Choroid plexus epithelial cell (primary cell): ENCODE data around the gene CTBP2.

Source experiments
- DNase-seq: peaks from one replicate; pipeline ENCODE4 v3.0.0-alpha.2; 2010; ENCODE audit warnings: low read depth
- H3K4me3 ChIP-seq: 2 replicates; pipeline ENCODE4 v1.5.1; 2011; ENCODE audit warnings: low read depth, mild to moderate bottlenecking, control low read depth, low read length, moderate library complexity
- TF ChIP-seq, protein P1 (sequence below): conservative IDR thresholded peaks from 2 replicates; pipeline ENCODE4 v1.5.1; 2011; ENCODE audit warnings: low read depth, mild to moderate bottlenecking, control low read depth, inconsistent platforms, low read length, moderate library complexity

The CTBP2 gene

DNA sequence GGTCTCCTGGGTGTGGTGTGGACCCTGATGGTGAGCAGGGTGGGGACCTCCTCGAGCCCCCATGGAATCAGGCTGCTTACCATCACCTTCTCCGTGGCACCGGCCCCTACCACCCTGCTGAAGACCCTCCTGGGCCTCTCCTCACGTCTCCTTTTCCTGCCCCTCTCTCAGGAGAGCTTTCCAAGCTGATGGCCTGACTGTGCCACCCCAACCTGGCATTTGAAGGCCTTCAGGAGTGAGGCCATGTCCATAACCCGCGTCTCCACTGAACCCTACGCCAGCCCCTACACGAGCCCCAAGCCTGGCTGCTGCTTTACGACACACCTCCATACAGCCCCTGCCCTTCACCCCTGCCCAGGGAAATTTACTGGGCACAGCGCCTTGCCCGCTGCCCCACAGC is 163.1 kb downstream of the CTBP2 start:
- DNase-seq = no peak
- no peak overlapping the region for H3K4me3 ChIP-seq
- TF ChIP-seq, protein P1, sequence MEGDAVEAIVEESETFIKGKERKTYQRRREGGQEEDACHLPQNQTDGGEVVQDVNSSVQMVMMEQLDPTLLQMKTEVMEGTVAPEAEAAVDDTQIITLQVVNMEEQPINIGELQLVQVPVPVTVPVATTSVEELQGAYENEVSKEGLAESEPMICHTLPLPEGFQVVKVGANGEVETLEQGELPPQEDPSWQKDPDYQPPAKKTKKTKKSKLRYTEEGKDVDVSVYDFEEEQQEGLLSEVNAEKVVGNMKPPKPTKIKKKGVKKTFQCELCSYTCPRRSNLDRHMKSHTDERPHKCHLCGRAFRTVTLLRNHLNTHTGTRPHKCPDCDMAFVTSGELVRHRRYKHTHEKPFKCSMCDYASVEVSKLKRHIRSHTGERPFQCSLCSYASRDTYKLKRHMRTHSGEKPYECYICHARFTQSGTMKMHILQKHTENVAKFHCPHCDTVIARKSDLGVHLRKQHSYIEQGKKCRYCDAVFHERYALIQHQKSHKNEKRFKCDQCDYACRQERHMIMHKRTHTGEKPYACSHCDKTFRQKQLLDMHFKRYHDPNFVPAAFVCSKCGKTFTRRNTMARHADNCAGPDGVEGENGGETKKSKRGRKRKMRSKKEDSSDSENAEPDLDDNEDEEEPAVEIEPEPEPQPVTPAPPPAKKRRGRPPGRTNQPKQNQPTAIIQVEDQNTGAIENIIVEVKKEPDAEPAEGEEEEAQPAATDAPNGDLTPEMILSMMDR = no peak

DNA sequence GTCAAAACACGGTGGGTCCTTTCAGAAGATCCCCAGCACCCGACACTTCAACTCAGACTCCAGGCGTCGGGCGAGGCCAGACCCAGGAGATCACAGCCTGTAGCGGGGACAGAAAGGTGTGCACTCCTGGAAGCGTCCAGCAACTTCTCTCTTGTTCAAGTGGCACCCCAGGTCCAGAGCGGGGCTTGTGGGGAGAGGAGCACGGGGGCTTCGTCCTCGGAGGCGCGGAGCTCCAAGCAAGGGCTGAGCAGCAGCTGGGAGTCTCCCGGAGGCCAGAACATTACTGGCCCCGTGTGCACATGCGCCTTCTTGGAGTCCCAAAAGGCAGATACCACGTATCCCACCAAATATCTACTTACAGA is 163.5 kb downstream of the CTBP2 start:
- TF ChIP-seq, protein P1 = no peak
- H3K4me3 ChIP-seq = no peak overlapping the region
- no peak for DNase-seq

GRCh38 chr10:124996127-124996853 is 164.1 kb downstream of the CTBP2 start:
- TF ChIP-seq, protein P1 = no peak
- no peak for DNase-seq
- no peak overlapping the region for H3K4me3 ChIP-seq

DNA sequence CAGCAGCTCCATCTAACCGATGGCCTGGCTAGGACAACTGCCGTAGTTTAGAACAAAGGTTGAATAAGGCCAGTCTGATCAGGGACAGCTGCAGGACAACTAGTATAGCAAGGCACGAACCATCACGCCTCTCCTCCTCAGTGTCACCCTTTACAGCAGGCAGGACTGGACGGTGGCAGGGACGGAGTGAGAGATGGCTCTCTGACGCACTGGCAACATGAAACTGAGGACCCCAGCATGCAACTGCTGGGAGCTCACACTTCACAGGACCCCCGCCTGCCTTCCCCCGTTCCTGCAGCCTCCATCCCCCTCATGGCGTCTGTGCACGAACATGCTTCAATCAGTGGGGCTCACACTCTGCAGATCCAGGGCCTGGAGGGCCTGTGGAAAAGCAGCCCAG is 164.8 kb downstream of the CTBP2 start:
- no peak overlapping the region for H3K4me3 ChIP-seq
- no peak for DNase-seq
- TF ChIP-seq, protein P1 = no peak

DNA sequence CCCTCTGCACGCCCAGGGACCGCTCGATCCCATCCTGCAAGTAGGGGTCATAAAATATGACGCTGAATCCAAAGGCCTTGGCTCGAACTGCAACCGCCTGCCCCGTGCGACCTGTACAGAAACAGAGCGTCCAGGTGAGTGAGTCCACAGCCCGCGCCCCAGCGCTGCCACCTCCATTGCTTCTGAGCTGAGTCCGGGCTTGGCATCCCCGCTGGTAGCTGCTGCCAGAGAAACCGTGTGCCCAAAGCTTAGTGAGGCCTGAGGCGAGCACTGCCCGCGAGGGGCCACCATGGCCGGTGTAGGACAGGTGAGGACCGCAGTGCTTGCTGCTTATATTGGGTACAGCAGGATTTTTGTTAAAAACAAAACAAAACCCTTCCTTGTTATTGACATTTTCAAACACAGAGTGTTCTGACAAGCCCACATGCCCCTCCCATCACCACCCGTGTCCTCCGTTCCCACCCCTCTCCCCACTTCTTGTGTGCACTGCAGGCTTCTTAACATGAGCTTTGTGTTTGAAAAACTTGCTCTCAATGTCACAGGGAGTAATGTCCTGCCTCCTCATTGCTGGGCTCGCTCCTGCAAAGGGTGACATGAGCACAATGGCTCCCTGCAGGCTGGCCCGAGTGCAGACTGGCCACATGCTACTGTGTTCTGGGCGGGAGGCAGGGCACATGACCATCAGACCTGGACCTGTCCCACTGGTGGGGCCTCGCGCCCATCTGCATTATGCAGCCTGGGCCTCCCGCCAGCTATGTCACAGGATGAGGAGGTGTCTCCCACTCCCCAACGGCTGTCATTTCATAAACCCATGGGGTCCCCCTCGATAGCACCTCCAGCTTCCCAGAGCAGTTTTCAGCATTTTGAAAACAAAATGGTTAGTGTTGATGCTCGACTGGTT is 165.5 kb downstream of the CTBP2 start:
- TF ChIP-seq, protein P1 = no peak
- no peak for DNase-seq
- H3K4me3 ChIP-seq = no peak overlapping the region

- TF ChIP-seq, protein P1 = no peak
- DNase-seq = no peak
- no peak overlapping the region for H3K4me3 ChIP-seq
These were observed 166.5 kb downstream of the CTBP2 start for GRCh38 chr10:124993736-124994451.
